COR-L47 (cell line): Measurements from ENCODE around the gene PCDHGA11.
"Not testable (repeated sequence)": the region's sequence is repeated elsewhere in the genome, so short reads cannot be mapped to it uniquely, and the experiment has no call there.

Source experiments
- DNase-seq: peaks from one replicate; lab custom pipeline; 2025; lab: John Stamatoyannopoulos, UW

The PCDHGA11 gene

DNA sequence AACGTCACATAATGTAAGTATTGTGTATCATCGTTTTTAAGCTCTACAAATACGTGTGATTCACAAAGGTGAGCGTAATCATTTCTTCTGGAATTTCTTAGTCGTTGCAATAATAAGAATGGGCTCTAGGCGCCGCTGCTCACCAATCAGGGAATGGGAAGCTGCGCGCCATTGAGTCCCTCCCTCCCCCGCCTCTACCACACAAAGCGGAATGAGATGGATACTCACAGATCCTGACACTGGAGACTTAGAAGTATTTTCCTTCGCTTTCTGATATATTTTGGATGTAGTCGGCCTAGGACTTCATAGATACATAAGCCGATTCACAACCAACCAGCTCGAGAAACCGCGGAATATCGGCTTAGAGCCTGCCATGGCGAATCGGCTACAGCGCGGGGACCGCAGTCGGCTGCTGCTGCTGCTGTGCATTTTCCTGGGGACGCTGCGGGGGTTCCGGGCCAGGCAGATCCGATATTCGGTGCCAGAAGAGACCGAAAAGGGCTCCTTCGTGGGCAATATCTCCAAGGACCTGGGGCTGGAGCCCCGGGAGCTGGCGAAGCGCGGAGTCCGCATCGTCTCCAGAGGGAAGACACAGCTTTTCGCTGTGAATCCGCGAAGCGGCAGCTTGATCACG, at the start of gene PCDHGA11:
TSS of gene PCDHGA11 (plus strand) at position 197 of the 634 bp plus-strand sequence. CDS start at position 374, 177 bp downstream.
- no peak for DNase-seq

DNA sequence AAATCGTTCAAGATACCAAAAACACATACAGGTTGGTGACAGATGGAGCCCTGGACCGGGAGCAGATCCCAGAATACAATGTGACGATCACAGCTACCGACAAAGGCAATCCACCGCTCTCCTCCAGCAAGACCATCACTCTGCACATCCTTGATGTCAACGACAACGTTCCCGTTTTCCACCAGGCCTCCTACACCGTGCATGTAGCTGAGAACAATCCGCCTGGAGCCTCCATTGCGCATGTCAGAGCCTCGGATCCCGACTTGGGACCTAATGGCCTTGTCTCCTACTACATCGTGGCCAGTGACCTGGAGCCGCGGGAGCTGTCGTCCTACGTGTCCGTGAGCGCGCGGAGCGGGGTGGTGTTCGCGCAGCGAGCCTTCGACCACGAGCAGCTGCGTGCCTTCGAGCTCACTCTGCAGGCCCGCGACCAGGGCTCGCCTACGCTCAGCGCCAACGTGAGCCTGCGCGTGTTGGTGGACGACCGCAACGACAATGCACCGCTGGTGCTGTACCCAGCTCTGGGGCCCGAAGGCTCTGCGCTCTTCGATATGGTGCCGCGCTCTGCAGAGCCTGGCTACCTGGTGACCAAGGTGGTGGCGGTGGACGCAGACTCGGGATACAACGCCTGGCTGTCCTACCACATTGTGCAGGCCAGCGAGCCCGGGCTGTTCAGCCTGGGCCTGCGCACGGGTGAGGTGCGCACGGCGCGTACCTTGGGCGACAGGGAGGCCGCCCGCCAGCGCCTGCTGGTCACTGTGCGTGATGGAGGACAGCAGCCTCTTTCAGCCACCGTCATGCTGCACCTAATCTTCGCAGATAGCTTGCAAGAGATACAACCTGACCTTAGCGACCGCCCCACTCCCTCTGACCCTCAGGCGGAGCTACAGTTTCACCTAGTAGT, 49.0 kb upstream of the PCDHGA11 start:
- DNase-seq: no peak

DNA sequence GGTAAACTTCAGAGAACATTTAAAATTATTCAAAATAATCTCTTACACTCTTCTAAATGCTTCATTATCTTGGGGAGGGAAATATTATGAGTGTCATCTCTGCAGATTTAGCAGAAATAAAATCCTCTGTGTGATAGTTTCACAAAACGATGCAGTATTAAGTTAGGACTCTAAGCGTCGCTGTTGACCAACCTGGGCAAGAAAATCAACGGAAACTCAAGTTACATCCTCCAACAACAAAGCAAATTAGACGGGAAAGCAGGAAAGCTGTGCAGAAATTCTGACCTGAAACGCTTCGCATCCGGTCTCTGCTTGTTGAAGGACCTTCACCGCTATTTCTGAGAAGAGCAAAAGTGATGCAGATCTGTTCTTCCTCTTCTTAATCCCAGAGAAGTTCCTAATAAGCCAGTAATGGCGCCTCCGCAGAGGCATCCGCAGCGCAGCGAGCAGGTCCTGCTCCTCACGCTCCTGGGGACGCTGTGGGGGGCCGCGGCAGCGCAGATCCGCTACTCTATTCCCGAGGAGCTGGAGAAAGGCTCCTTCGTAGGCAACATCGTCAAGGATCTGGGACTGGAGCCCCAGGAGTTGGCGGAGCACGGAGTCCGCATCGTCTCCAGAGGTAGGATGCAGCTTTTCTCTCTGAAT, 47.1 kb upstream of the PCDHGA11 start, which contains the start of gene PCDHGA6:
TSS of gene PCDHGA6 (plus strand) at position 219 of the 645 bp plus-strand sequence. CDS start at position 412, 193 bp downstream.
- DNase-seq: no peak

DNA sequence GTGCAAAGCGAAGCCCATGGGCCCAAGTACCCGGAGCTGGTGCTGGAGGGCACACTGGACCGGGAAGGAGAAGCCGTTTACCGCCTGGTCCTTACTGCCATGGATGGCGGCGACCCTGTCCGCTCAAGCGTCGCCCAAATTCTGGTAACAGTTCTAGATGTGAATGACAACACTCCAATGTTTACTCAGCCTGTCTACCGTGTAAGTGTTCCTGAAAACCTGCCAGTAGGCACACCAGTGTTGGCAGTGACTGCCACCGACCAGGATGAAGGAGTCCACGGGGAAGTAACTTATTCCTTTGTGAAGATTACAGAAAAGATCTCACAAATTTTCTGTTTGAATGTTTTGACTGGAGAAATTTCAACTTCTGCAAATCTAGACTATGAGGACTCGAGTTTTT, 46.2 kb upstream of the PCDHGA11 start:
- no peak for DNase-seq

DNA sequence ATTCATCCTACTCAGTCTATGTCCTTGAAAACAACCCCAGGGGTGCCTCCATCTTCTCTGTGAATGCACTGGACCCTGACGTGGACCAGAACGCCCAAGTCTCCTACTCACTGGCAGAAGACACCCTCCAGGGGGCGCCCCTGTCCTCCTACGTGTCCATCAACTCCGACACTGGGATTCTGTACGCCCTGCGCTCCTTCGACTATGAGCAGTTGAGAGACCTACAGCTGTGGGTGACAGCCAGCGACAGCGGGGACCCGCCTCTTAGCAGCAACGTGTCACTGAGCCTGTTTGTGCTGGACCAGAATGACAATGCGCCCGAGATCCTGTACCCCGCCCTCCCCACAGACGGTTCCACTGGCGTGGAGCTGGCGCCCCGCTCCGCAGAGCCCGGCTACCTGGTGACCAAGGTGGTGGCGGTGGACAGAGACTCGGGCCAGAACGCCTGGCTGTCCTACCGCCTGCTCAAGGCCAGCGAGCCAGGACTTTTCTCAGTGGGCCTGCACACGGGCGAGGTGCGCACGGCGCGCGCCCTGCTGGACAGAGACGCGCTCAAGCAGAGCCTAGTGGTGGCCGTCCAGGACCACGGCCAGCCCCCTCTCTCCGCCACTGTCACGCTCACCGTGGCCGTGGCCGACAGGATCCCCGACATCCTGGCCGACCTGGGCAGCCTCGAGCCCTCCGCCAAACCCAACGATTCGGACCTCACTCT, 45.3 kb upstream of the PCDHGA11 start:
- DNase-seq: not testable (repeated sequence)

DNA sequence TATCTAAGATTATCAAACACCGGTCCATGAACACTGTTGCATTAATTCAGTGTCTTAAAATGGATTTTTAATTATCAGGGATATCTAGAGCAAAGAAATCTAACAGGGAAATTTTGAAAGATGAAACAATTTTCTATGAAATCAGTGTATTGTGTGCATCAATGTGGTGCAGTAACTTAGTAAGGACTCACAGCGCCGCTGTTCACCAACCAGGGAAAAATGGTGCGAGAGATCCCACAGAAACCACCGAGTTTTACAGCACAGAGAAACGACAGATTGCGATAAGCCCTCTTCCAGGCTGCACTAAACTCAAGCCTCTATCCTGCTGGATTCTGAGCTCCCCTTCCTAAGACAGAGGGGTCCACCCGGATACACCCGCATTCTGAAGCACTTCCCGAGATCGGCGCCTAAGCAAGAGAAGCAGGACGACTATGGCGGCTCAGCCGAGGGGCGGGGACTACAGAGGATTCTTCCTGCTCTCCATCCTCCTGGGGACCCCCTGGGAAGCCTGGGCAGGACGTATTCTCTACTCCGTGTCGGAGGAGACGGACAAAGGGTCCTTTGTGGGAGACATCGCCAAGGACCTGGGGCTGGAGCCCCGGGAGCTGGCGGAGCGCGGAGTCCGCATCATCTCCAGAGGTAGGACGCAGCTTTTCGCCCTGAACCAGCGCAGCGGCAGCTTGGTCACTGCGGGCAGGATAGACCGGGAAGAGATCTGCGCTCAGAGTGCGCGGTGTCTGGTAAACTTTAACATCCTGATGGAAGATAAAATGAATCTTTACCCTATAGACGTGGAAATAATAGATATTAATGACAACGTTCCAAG, 38.2 kb upstream of the PCDHGA11 start, which contains the start of gene PCDHGA7:
TSS of gene PCDHGA7 (plus strand) at position 274 of the 826 bp plus-strand sequence. CDS start at position 432, 158 bp downstream.
- DNase-seq: no peak

DNA sequence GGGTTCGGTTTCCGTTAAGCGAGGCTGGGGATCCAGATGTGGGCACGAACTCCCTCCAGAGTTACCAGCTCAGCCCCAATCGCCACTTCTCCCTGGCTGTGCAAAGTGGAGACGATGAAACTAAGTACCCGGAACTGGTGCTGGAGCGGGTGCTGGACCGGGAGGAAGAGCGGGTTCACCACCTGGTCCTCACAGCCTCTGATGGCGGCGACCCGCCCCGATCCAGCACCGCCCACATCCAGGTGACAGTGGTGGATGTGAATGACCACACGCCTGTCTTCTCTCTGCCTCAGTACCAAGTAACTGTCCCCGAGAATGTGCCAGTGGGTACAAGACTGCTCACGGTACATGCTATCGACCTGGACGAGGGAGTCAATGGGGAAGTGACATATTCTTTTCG, 37.5 kb upstream of the PCDHGA11 start:
- DNase-seq: no peak

DNA sequence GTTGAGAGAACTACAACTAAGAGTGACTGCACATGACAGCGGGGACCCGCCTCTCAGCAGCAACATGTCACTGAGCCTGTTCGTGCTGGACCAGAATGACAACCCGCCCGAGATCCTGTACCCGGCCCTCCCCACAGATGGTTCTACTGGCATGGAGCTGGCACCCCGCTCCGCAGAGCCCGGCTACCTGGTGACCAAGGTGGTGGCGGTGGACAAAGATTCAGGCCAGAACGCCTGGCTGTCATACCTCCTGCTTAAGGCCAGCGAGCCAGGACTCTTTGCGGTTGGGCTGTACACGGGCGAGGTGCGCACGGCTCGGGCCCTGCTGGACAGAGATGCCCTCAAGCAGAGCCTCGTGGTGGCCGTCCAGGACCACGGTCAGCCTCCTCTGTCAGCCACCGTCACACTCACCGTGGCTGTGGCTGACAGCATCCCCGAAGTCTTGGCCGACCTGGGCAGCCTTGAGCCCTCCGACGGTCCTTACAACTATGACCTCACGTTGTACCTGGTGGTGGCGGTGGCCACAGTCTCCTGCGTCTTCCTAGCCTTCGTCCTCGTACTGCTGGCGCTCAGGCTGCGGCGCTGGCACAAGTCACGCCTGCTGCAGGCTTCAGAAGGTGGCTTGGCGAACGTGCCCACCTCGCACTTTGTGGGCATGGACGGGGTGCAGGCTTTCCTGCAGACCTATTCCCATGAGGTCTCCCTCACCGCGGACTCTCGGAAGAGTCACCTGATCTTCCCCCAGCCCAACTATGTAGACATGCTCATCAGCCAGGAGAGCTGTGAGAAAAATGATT, 36.2 kb upstream of the PCDHGA11 start:
- no peak for DNase-seq

DNA sequence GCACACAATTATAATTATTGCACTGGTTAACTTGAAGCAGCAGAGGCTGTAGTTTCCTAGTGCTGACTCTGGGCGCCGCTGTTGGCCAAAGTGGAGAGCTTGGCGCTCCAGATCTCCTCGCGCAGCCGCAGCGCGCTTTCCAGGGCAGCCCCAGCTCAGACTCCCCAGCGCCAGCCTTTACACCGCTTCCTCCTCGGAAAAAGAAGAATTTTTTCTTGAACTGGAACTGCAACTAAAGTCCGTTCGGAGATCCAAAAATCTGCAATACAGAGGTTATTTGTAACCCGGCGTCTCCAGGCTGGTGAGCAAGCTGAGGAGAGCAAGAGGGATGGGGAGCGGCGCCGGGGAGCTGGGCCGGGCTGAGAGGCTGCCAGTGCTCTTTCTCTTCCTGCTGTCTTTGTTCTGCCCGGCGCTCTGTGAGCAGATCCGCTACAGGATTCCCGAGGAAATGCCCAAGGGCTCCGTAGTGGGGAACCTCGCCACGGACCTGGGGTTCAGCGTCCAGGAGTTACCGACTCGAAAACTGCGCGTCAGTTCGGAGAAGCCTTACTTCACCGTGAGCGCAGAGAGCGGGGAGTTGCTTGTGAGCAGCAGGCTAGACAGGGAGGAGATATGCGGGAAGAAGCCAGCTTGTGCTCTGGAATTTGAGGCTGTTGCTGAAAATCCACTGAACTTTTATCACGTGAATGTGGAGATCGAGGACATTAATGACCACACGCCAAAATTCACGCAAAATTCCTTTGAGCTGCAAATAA, 33.1 kb upstream of the PCDHGA11 start, which contains the start of gene PCDHGB4:
TSS of gene PCDHGB4 (plus strand) at position 142 of the 755 bp plus-strand sequence. CDS start at position 329, 187 bp downstream.
- DNase-seq: not testable (repeated sequence)

DNA sequence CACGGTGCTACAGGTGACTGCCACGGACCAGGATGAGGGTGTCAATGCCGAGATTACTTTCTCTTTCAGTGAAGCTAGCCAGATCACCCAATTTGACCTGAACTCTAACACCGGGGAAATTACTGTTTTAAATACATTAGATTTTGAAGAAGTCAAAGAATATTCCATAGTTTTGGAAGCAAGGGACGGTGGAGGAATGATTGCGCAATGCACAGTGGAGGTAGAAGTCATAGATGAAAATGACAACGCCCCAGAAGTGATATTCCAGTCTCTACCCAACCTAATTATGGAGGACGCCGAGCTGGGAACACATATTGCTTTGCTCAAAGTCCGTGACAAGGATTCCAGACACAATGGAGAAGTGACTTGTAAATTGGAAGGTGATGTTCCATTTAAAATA, 32.2 kb upstream of the PCDHGA11 start:
- DNase-seq: no peak

DNA sequence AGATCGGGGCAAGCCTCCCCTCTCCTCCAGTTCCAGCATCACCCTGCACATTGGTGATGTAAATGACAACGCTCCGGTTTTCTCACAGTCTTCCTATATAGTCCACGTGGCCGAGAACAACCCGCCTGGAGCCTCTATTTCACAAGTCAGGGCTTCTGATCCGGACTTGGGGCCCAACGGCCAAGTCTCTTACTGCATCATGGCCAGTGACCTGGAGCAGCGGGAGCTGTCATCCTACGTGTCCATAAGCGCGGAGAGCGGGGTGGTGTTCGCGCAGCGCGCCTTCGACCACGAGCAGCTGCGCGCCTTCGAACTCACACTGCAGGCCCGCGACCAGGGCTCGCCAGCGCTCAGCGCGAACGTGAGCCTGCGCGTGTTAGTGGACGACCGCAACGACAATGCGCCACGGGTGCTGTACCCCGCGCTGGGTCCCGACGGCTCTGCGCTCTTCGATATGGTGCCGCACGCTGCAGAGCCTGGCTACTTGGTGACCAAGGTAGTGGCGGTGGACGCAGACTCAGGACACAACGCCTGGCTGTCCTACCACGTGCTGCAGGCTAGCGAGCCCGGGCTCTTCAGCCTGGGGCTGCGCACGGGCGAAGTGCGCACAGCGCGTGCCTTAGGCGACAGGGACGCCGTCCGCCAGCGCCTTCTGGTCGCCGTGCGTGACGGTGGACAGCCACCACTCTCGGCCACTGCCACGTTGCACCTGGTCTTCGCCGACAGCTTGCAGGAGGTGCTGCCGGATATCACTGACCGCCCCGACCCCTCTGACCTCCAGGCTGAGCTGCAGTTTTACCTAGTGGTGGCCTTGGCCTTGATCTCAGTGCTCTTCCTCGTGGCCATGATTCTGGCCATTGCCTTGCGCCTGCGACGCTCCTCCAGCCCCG, 31.5 kb upstream of the PCDHGA11 start:
- DNase-seq: no peak

DNA sequence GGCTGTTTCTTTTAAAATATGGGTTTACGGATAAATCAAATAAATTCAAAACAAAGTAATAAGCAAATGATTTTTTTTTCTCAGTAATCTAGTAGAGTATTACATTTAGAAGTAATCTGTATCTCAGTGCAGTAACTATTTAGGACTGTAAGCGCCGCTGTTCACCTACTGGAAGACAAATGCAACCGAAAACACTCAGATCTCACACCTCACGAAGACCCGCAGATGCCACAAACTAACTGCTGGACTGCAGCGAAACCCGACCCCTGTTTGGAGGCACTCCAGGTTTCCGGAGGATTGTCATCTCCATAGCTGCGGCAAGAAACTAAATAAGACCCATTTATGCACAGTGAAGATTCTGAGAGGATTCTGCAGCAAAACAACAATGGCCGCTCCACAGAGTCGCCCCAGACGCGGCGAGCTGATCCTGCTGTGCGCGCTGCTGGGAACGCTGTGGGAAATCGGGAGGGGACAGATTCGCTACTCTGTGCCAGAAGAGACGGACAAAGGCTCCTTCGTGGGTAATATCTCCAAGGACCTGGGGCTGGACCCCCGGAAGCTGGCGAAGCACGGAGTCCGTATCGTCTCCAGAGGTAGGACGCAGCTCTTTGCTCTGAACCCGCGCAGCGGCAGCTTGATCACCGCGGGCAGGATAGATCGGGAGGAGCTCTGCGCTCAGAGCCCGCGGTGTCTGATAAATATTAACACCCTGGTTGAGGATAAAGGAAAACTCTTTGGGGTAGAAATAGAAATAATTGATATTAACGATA, 28.2 kb upstream of the PCDHGA11 start, which contains the start of gene PCDHGA8:
TSS of gene PCDHGA8 (plus strand) at position 205 of the 770 bp plus-strand sequence. CDS start at position 386, 181 bp downstream.
- DNase-seq: no peak

DNA sequence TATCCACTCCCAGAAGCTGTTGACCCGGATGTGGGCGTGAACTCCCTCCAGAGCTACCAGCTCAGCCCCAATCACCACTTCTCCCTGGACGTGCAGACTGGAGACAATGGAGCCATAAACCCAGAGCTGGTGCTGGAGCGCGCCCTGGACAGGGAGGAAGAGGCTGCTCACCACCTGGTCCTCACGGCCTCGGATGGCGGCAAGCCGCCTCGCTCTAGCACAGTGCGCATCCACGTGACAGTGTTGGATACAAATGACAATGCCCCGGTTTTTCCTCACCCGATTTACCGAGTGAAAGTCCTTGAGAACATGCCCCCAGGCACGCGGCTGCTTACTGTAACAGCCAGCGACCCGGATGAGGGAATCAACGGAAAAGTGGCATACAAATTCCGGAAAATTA, 27.6 kb upstream of the PCDHGA11 start:
- no peak for DNase-seq

DNA sequence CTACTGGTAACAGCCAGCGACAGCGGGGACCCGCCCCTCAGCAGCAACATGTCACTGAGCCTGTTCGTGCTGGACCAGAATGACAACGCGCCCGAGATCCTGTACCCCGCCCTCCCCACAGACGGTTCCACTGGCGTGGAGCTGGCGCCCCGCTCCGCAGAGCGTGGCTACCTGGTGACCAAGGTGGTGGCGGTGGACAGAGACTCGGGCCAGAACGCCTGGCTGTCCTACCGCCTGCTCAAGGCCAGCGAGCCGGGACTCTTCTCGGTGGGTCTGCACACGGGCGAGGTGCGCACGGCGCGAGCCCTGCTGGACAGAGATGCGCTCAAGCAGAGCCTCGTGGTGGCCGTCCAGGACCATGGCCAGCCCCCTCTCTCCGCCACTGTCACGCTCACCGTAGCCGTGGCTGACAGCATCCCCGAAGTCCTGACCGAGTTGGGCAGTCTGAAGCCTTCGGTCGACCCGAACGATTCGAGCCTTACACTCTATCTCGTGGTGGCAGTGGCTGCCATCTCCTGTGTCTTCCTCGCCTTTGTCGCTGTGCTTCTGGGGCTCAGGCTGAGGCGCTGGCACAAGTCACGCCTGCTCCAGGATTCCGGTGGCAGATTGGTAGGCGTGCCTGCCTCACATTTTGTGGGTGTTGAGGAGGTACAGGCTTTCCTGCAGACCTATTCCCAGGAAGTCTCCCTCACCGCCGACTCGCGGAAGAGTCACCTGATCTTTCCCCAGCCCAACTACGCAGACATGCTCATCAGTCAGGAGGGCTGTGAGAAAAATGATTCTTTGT, 26.3 kb upstream of the PCDHGA11 start:
- DNase-seq: not testable (repeated sequence)

DNA sequence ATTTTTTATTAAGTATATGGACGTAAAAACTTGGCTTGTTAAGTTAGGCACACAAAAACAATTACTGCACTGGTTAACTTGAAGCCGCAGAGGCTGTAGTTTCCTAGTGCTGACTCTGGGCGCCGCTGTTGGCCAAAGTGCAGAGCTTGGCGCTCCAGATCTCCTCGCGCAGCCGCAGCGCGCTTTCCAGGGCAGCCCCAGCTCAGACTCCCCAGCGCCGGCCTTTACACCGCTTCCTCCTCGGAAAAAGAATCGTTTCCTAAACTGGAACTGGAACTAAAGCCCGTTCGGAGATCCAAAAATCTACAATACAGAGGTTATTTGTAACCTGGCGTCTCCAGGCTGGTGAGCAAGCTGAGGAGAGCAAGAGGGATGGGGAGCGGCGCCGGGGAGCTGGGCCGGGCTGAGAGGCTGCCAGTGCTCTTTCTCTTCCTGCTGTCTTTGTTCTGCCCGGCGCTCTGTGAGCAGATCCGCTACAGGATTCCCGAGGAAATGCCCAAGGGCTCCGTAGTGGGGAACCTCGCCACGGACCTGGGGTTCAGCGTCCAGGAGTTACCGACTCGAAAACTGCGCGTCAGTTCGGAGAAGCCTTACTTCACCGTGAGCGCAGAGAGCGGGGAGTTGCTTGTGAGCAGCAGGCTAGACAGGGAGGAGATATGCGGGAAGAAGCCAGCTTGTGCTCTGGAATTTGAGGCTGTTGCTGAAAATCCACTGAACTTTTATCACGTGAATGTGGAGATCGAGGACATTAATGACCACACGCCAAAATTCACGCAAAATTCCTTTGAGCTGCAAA, 22.9 kb upstream of the PCDHGA11 start, which contains the start of gene PCDHGB5:
TSS of gene PCDHGB5 (plus strand) at position 192 of the 796 bp plus-strand sequence. CDS start at position 373, 181 bp downstream.
- not testable (repeated sequence) for DNase-seq
